ENCODE results near the gene ODF2.

DNA sequence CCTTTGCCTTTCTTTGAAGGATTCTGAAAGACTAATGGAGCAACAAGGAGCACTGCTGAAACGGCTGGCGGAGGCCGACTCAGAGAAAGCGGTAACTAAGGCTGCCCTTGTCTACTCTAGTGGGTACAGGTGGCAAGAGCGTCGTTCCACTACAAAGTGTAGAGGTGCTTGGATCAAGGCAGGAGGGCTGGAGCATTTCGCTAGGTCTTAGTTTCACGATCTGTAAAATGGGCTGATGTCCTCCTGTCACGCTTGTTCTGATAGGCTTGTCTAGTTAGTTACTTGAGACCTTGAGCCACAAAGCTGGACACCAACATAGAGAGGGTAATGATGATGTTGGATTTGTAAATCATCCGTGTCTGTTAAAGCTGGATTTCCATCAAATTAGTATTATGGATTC is 25.8 kb downstream of the ODF2 start:
- TF ChIP-seq CTCF (IDR thresholded peaks at IDR 0.05; ENCODE audit: low read length) (no peak), EZH2 (IDR thresholded peaks at IDR 0.05; ENCODE audit: borderline replicate concordance, low read length) (no peak)

Data from OCI-LY1 (cell line).